ENCODE results near the gene CAMK1.

DNA sequence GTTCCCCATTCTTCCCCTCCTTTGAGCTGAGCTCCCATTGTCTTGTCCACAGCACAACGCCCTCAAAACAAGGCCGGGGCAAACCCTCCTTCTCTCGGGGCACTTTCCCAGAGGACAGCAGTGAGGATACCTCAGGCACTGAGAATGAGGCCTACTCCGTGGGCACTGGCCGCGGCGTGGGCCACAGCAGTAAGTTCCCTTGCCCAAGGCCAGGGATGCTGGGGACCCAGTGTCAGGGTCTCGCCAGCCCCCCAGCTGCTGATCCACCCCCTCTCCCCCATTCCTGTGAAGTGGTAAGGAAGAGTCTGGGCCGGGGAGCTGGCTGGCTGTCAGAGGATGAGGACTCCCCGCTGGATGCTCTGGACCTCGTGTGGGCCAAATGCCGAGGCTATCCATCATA lies 24.2 kb downstream of the CAMK1 start:
- TF ChIP-seq CTCF (IDR thresholded peaks at IDR 0.05 in 8 of 11, conservative IDR thresholded peaks at IDR 0.05 in 3 of 11) (no peak), POLR2A (IDR thresholded peaks at IDR 0.05) (no peak), POLR2AphosphoS5 (IDR thresholded peaks at IDR 0.05) (peak in 2 of 3 donors; percentile 9 to 40)
